Measurements from ENCODE around the gene CPED1.
"Not testable (repeated sequence)": the region's sequence is repeated elsewhere in the genome, so short reads cannot be mapped to it uniquely, and the experiment has no call there.

CPED1 gene

GRCh38 chr7:121101083-121101482 lies 112.6 kb downstream of the CPED1 start:
- DNase-seq, result no peak
- H3K27ac Mint-ChIP-seq, result no peak overlapping the region
- no peak for ATAC-seq
- H3K9me3 Mint-ChIP-seq, result no peaks in the 10 kb centered on the region
- no peak overlapping the region for H3K4me3 Mint-ChIP-seq
- H3K36me3 Mint-ChIP-seq (ENCODE audit: low read depth), result no peaks in the 10 kb centered on the region
- H3K4me1 Mint-ChIP-seq, result no peaks in the 10 kb centered on the region
- peaks cover 3% of the 10 kb centered on the region for H3K27me3 Mint-ChIP-seq

GRCh38 chr7:121101621-121102020 lies 113.1 kb downstream of the CPED1 start:
- Mint-ChIP-seq H3K9me3 (no peaks in the 10 kb centered on the region), H3K27me3 (peaks cover 3% of the 10 kb centered on the region), H3K4me1 (no peaks in the 10 kb centered on the region), H3K36me3 (ENCODE audit: low read depth) (no peaks in the 10 kb centered on the region), H3K4me3 (no peak overlapping the region), H3K27ac (no peak overlapping the region)
- ATAC-seq (no peak), DNase-seq (no peak)

GRCh38 chr7:121102619-121103018 lies 114.1 kb downstream of the CPED1 start:
- Mint-ChIP-seq H3K27me3 (peaks cover 3% of the 10 kb centered on the region), H3K9me3 (no peaks in the 10 kb centered on the region), H3K36me3 (ENCODE audit: low read depth) (no peaks in the 10 kb centered on the region), H3K4me1 (no peaks in the 10 kb centered on the region), H3K4me3 (no peak overlapping the region), H3K27ac (no peak overlapping the region)
- no peak for DNase-seq
- no peak for ATAC-seq

GRCh38 chr7:121103086-121103485 lies 114.6 kb downstream of the CPED1 start:
- ATAC-seq (no peak), DNase-seq (no peak)
- peaks cover 3% of the 10 kb centered on the region for H3K27me3 Mint-ChIP-seq
- H3K4me1 Mint-ChIP-seq, result no peaks in the 10 kb centered on the region
- no peaks in the 10 kb centered on the region for H3K36me3 Mint-ChIP-seq (ENCODE audit: low read depth)
- no peak overlapping the region for H3K4me3 Mint-ChIP-seq
- H3K27ac Mint-ChIP-seq, result no peak overlapping the region
- H3K9me3 Mint-ChIP-seq, result no peaks in the 10 kb centered on the region

- no peak for ATAC-seq
- no peak overlapping the region for H3K27ac Mint-ChIP-seq
- H3K9me3 Mint-ChIP-seq, result no peaks in the 10 kb centered on the region
- H3K27me3 Mint-ChIP-seq, result peaks cover 3% of the 10 kb centered on the region
- H3K36me3 Mint-ChIP-seq (ENCODE audit: low read depth), result no peaks in the 10 kb centered on the region
- H3K4me1 Mint-ChIP-seq, result no peaks in the 10 kb centered on the region
- H3K4me3 Mint-ChIP-seq, result no peak overlapping the region
- DNase-seq, result no peak
Observed at GRCh38 chr7:121103579-121103978, 115.1 kb downstream of the CPED1 start.

GRCh38 chr7:121105262-121105661 lies 116.8 kb downstream of the CPED1 start:
- Mint-ChIP-seq H3K9me3 (no peaks in the 10 kb centered on the region), H3K4me3 (no peak overlapping the region), H3K27me3 (peaks cover 6% of the 10 kb centered on the region), H3K36me3 (ENCODE audit: low read depth) (no peaks in the 10 kb centered on the region), H3K27ac (no peak overlapping the region), H3K4me1 (no peaks in the 10 kb centered on the region)
- ATAC-seq (no peak), DNase-seq (no peak)

- H3K9me3 Mint-ChIP-seq, result no peaks in the 10 kb centered on the region
- no peak overlapping the region for H3K27ac Mint-ChIP-seq
- no peak overlapping the region for H3K4me3 Mint-ChIP-seq
- DNase-seq, result no peak
- no peaks in the 10 kb centered on the region for H3K4me1 Mint-ChIP-seq
- peaks cover 9% of the 10 kb centered on the region for H3K27me3 Mint-ChIP-seq
- peak; percentile 72 for ATAC-seq
- H3K36me3 Mint-ChIP-seq (ENCODE audit: low read depth), result no peaks in the 10 kb centered on the region
Observed at GRCh38 chr7:121107923-121108498, 119.5 kb downstream of the CPED1 start.

GRCh38 chr7:121109145-121109544 lies 120.6 kb downstream of the CPED1 start:
- ATAC-seq, result no peak
- no peaks in the 10 kb centered on the region for H3K36me3 Mint-ChIP-seq (ENCODE audit: low read depth)
- no peaks in the 10 kb centered on the region for H3K4me1 Mint-ChIP-seq
- peaks cover 5% of the 10 kb centered on the region for H3K27me3 Mint-ChIP-seq
- no peaks in the 10 kb centered on the region for H3K9me3 Mint-ChIP-seq
- DNase-seq, result no peak
- no peak overlapping the region for H3K27ac Mint-ChIP-seq
- H3K4me3 Mint-ChIP-seq, result no peak overlapping the region

GRCh38 chr7:121113288-121113687 lies 124.8 kb downstream of the CPED1 start:
- H3K27me3 Mint-ChIP-seq, result peaks cover 5% of the 10 kb centered on the region
- no peak overlapping the region for H3K4me3 Mint-ChIP-seq
- H3K4me1 Mint-ChIP-seq, result no peaks in the 10 kb centered on the region
- no peak overlapping the region for H3K27ac Mint-ChIP-seq
- DNase-seq (no peak), ATAC-seq (no peak)
- no peaks in the 10 kb centered on the region for H3K36me3 Mint-ChIP-seq (ENCODE audit: low read depth)
- no peaks in the 10 kb centered on the region for H3K9me3 Mint-ChIP-seq

- peaks cover 2% of the 10 kb centered on the region for H3K27me3 Mint-ChIP-seq
Observed at GRCh38 chr7:121116396-121116795, 127.9 kb downstream of the CPED1 start.

GRCh38 chr7:121119047-121119446 lies 130.5 kb downstream of the CPED1 start:
- H3K27me3 Mint-ChIP-seq, result peaks cover 4% of the 10 kb centered on the region
- no peak overlapping the region for H3K27ac Mint-ChIP-seq
- ATAC-seq, result no peak
- no peaks in the 10 kb centered on the region for H3K4me1 Mint-ChIP-seq
- no peak for DNase-seq
- no peaks in the 10 kb centered on the region for H3K9me3 Mint-ChIP-seq
- H3K4me3 Mint-ChIP-seq, result no peak overlapping the region
- no peaks in the 10 kb centered on the region for H3K36me3 Mint-ChIP-seq (ENCODE audit: low read depth)

More at GRCh38 chr7:121116396-121116795, 127.9 kb downstream of the CPED1 start:
- Mint-ChIP-seq H3K4me3 (no peak overlapping the region), H3K9me3 (no peaks in the 10 kb centered on the region), H3K27ac (no peak overlapping the region), H3K36me3 (ENCODE audit: low read depth) (no peaks in the 10 kb centered on the region), H3K4me1 (no peaks in the 10 kb centered on the region)
- DNase-seq, result no peak
- ATAC-seq, result no peak

- Mint-ChIP-seq H3K4me1 (no peaks in the 10 kb centered on the region), H3K9me3 (no peaks in the 10 kb centered on the region), H3K4me3 (no peak overlapping the region), H3K27me3 (peaks cover 8% of the 10 kb centered on the region), H3K36me3 (ENCODE audit: low read depth) (no peaks in the 10 kb centered on the region), H3K27ac (no peak overlapping the region)
- ATAC-seq (no peak), DNase-seq (no peak)
Observed at GRCh38 chr7:121123032-121123431, 134.5 kb downstream of the CPED1 start.

GRCh38 chr7:121125454-121125853 lies 136.9 kb downstream of the CPED1 start:
- not testable (repeated sequence) for DNase-seq; H3K4me3 Mint-ChIP-seq; H3K9me3 Mint-ChIP-seq; H3K27ac Mint-ChIP-seq; H3K27me3 Mint-ChIP-seq; H3K36me3 Mint-ChIP-seq (ENCODE audit: low read depth); ATAC-seq; H3K4me1 Mint-ChIP-seq

- ATAC-seq, result no peak
- DNase-seq, result no peak
- Mint-ChIP-seq H3K27ac (no peak overlapping the region), H3K4me3 (no peak overlapping the region), H3K27me3 (peaks cover 6% of the 10 kb centered on the region), H3K36me3 (ENCODE audit: low read depth) (no peaks in the 10 kb centered on the region), H3K4me1 (no peaks in the 10 kb centered on the region), H3K9me3 (no peaks in the 10 kb centered on the region)
Observed at GRCh38 chr7:121126201-121126600, 137.7 kb downstream of the CPED1 start.

- ATAC-seq (no peak), DNase-seq (no peak)
- Mint-ChIP-seq H3K36me3 (ENCODE audit: low read depth) (no peaks in the 10 kb centered on the region), H3K27me3 (peaks cover 6% of the 10 kb centered on the region), H3K4me3 (no peak overlapping the region), H3K9me3 (no peaks in the 10 kb centered on the region), H3K4me1 (no peaks in the 10 kb centered on the region), H3K27ac (no peak overlapping the region)
Observed at GRCh38 chr7:121126801-121127534, 138.5 kb downstream of the CPED1 start.
